ENCODE data around the gene CARS2. TPM values are rescaled to one million over a fixed set of nuclear protein-coding genes. Genes with fewer than 3 reads are reported as not detected.
"Not testable (repeated sequence)": the region's sequence is repeated elsewhere in the genome, so short reads cannot be mapped to it uniquely, and the experiment has no call there.

The CARS2 gene
- total RNA-seq, 1 donor from 2014 or later, result 36.0 TPM

- no peak for DNase-seq (ENCODE audit: low spot score)
- Mint-ChIP-seq H3K4me1 (ENCODE audit: unreplicated experiment) (peaks cover 9% of the 10 kb centered on the region), H3K4me3 (ENCODE audit: unreplicated experiment) (no peak overlapping the region), H3K9me3 (ENCODE audit: unreplicated experiment) (no peaks in the 10 kb centered on the region), H3K27ac (ENCODE audit: unreplicated experiment) (no peak overlapping the region), H3K36me3 (ENCODE audit: low read depth, unreplicated experiment) (peaks cover 24% of the 10 kb centered on the region), H3K27me3 (ENCODE audit: unreplicated experiment) (peaks cover 9% of the 10 kb centered on the region)
- TF ChIP-seq CTCF (IDR thresholded peaks at IDR 0.05; ENCODE audit: unreplicated experiment), result no peak
These were observed 3.8 kb downstream of the CARS2 start for GRCh38 chr13:110702089-110702488.

- not testable (repeated sequence) for DNase-seq (ENCODE audit: low spot score); H3K27ac Mint-ChIP-seq (ENCODE audit: unreplicated experiment); H3K4me3 Mint-ChIP-seq (ENCODE audit: unreplicated experiment); H3K9me3 Mint-ChIP-seq (ENCODE audit: unreplicated experiment); H3K4me1 Mint-ChIP-seq (ENCODE audit: unreplicated experiment); H3K27me3 Mint-ChIP-seq (ENCODE audit: unreplicated experiment)
- peaks cover 18% of the 10 kb centered on the region for H3K36me3 Mint-ChIP-seq (ENCODE audit: low read depth, unreplicated experiment)
These were observed 4.9 kb downstream of the CARS2 start for GRCh38 chr13:110701061-110701460.

- no peak overlapping the region for H3K27ac Mint-ChIP-seq (ENCODE audit: unreplicated experiment)
- H3K4me1 Mint-ChIP-seq (ENCODE audit: unreplicated experiment), result peaks cover 2% of the 10 kb centered on the region
- H3K4me3 Mint-ChIP-seq (ENCODE audit: unreplicated experiment), result peak overlapping the region; percentile 31
- DNase-seq (ENCODE audit: low spot score), result no peak
- peaks cover 2% of the 10 kb centered on the region for H3K27me3 Mint-ChIP-seq (ENCODE audit: unreplicated experiment)
- peaks cover 18% of the 10 kb centered on the region for H3K36me3 Mint-ChIP-seq (ENCODE audit: low read depth, unreplicated experiment)
- H3K9me3 Mint-ChIP-seq (ENCODE audit: unreplicated experiment), result no peaks in the 10 kb centered on the region
- TF ChIP-seq CTCF (IDR thresholded peaks at IDR 0.05; ENCODE audit: unreplicated experiment), result no peak
These were observed 5.3 kb downstream of the CARS2 start for GRCh38 chr13:110700641-110701040.

GRCh38 chr13:110700186-110700585, 5.7 kb downstream of the CARS2 start:
- DNase-seq (ENCODE audit: low spot score), result no peak
- no peak for TF ChIP-seq CTCF (IDR thresholded peaks at IDR 0.05; ENCODE audit: unreplicated experiment)
- Mint-ChIP-seq H3K4me3 (ENCODE audit: unreplicated experiment) (no peak overlapping the region), H3K36me3 (ENCODE audit: low read depth, unreplicated experiment) (peaks cover 18% of the 10 kb centered on the region), H3K9me3 (ENCODE audit: unreplicated experiment) (no peaks in the 10 kb centered on the region), H3K27me3 (ENCODE audit: unreplicated experiment) (peaks cover 2% of the 10 kb centered on the region), H3K27ac (ENCODE audit: unreplicated experiment) (no peak overlapping the region), H3K4me1 (ENCODE audit: unreplicated experiment) (no peaks in the 10 kb centered on the region)

GRCh38 chr13:110699148-110700145, 6.5 kb downstream of the CARS2 start:
- no peak for TF ChIP-seq CTCF (IDR thresholded peaks at IDR 0.05; ENCODE audit: unreplicated experiment)
- Mint-ChIP-seq H3K36me3 (ENCODE audit: low read depth, unreplicated experiment) (peaks cover 18% of the 10 kb centered on the region), H3K27ac (ENCODE audit: unreplicated experiment) (no peak overlapping the region), H3K27me3 (ENCODE audit: unreplicated experiment) (peaks cover 2% of the 10 kb centered on the region), H3K4me1 (ENCODE audit: unreplicated experiment) (no peaks in the 10 kb centered on the region), H3K4me3 (ENCODE audit: unreplicated experiment) (peak overlapping the region; percentile 48), H3K9me3 (ENCODE audit: unreplicated experiment) (no peaks in the 10 kb centered on the region)
- DNase-seq (ENCODE audit: low spot score), result no peak

All from endothelial cell (in vitro differentiated cells).